GM10266 (cell line): ENCODE data around the gene CAD.
"Not testable (repeated sequence)": the region's sequence is repeated elsewhere in the genome, so short reads cannot be mapped to it uniquely, and the experiment has no call there.

Experiments used
- DNase-seq: peaks from one replicate; pipeline ENCODE4 v3.0.0; 2012; ENCODE audit errors: extremely low spot score
- TF ChIP-seq, protein P1 (sequence below): IDR thresholded peaks from 2 replicates; pipeline ENCODE4 v1.5.1; 2012; ENCODE audit warnings: mild to moderate bottlenecking, low read depth; ENCODE audit not compliant: control insufficient read depth, insufficient read depth; ENCODE audit errors: missing control alignments

Gene CAD

DNA sequence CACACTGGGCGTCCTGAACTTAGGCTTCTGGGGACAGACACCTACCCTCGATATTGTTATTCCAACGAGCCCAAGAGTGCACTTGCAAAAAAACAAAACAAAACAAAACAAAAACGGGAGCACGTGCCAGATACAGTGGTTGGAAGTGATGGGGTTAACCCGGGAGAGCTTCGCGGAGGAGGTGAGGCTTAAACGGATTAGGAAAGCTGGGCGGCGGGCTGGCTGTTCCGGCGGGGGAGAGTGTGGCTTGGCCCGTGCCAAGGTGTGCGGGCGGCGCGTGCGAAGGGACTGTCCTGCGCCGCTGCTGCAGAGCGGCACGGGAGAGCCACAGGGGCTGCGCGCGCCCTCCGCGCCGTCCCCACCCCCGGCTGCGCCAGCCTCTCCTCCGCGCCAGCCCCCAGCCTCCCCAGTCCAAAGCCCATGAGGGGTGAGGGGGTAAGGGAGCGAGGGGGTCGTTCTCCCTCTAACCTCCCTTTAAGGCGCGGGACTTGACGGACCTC, 47.1 kb downstream of the CAD start:
- DNase-seq, result no peak
- TF ChIP-seq, protein P1, sequence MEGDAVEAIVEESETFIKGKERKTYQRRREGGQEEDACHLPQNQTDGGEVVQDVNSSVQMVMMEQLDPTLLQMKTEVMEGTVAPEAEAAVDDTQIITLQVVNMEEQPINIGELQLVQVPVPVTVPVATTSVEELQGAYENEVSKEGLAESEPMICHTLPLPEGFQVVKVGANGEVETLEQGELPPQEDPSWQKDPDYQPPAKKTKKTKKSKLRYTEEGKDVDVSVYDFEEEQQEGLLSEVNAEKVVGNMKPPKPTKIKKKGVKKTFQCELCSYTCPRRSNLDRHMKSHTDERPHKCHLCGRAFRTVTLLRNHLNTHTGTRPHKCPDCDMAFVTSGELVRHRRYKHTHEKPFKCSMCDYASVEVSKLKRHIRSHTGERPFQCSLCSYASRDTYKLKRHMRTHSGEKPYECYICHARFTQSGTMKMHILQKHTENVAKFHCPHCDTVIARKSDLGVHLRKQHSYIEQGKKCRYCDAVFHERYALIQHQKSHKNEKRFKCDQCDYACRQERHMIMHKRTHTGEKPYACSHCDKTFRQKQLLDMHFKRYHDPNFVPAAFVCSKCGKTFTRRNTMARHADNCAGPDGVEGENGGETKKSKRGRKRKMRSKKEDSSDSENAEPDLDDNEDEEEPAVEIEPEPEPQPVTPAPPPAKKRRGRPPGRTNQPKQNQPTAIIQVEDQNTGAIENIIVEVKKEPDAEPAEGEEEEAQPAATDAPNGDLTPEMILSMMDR, result no peak

DNA sequence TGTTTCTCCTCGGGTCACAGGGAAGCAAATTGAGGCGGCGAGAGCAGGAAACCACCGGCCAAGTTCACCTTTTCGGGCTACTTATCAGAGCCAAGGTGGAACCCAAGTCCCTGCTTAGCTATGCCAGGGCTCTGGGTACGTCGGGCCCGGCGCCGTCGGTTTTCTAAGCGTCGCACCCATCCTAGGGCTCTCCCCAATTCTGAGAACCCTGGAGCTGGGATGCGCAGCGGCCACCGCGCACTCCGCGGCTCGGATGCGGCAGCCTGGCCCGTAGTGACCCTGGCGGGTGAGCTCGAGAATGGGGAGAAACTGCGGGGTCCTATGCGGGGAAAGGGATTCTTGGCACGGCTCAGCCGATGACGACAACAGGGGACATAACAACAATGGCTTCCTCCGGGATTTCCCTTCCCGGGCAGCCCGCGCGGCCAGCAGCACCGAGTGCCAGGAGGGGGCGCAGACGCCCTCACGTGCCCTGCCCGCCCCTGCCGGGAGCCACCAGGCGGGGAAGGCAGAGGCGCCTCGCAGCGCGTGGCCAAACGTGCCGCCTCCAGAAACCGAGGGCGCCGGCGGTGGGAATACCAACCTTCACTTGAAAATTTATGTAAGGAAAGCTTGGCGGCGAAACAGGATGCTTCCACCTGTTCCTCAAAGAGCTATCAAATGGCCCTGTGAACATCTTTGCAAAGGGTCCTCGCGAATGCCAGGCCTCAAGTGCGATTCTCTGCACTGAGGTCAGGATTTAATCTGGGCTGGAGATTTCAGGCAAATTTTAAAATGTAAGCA, 47.8 kb downstream of the CAD start:
- TF ChIP-seq, protein P1, result peak; percentile 55
- DNase-seq, result peak; percentile 83

DNA sequence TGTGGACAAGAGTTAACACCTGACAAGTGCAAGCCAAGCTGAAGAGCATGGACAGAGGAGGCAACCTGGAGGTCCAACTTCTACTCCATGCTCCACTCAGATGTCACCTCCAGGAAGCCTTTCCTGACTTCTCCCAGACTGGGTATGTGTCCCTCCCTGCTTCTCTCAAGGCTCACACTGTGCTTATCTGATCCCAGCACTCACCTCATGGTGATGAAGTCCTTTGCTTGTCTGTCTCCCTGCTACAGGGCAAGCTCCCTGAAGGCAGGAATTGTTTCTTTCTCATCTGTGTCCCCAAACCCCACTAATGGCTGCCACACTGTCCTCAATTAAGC, 48.3 kb downstream of the CAD start:
- TF ChIP-seq, protein P1, result no peak
- no peak for DNase-seq

DNA sequence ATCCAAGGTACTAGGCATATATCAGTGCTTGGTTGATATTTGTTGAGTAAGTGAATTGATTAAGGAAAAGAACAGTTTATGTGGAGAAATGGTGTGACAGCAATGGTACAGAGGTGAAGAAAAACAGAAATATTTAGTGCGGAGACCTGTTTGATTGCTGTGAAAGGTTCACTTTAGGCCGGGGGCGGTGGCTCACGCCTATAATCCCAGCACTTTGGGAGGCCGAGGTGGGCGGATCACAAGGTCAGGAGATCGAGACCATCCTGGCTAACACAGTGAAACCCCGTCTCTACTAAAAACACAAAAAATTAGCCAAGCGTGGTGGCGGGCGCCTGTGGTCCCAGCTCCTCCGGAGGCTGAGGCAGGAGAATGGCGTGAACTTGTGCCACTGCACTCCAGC, 51.1 kb downstream of the CAD start:
- not testable (repeated sequence) for DNase-seq

DNA sequence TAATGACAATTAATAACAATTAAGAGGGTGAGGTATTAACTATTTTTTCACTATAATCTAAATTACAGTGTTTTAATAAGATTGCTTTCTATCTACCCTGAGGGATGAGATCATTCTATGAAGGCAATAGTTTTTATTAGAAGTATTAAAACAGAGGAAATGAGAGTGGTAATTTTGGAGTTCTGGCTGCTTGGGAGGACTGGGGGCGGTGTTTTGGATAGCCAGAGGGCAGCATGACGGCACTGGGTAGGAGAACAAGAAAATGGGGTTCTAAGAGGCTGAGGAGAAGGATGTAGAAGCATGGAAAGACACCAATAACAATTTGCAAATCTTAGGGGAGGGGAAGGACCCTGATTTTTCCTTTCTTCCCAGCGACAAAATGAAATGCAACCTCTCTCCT, 53.0 kb downstream of the CAD start:
- TF ChIP-seq, protein P1, result no peak
- no peak for DNase-seq

DNA sequence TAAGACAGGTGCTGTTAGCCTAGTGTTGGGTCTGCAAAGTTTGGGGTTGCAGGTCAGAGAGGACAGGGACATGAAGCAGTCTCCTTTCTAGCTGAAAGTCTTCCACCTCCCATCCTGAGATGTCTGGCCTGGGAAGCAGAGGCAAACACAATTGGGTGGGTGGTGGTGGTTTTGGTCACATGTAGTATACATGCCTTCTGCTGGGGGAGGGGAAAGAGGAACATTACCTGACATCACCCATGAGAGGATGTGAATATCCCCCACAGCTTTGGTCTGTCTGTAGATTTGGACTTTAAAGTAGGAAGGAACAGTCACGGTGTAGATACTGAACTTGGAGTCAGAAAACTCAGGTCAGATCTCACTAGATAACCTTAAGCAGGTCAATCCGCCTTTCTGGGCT, 53.5 kb downstream of the CAD start:
- TF ChIP-seq, protein P1, result no peak
- DNase-seq, result no peak

DNA sequence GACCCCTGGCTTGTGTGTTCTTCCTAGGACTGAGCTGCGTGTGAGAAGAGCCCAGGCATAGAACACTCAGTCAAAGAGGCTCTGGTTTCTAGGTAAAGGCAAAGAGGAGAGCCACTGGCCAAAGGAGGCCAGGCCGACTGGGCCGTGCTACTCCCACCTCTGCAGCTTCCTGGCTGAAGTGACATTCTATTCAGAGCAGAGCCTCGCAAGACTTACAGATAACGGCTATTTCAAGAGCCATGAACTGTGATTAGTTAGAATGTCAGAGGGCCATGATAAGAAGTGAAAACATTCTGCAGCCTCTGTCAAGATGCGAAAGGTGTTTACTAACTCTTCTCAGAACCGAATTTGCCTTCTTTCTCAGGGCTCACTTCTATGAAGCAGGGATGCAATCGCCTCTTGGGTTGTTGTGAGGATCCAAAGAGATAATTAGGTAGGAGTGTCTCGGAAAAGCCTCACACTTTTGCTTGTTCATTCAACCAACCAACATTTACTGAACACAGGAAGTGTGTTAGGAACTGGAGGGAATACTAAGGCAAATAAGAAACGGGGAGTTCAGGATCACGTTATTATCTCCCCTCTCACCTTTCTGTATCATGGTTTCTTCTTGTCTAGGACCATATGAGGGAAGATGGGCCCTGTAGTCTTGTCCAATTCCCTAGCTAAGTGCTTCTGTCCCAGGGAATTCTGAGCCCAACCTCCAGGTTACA, 54.6 kb downstream of the CAD start:
- TF ChIP-seq, protein P1, result no peak
- DNase-seq, result no peak

DNA sequence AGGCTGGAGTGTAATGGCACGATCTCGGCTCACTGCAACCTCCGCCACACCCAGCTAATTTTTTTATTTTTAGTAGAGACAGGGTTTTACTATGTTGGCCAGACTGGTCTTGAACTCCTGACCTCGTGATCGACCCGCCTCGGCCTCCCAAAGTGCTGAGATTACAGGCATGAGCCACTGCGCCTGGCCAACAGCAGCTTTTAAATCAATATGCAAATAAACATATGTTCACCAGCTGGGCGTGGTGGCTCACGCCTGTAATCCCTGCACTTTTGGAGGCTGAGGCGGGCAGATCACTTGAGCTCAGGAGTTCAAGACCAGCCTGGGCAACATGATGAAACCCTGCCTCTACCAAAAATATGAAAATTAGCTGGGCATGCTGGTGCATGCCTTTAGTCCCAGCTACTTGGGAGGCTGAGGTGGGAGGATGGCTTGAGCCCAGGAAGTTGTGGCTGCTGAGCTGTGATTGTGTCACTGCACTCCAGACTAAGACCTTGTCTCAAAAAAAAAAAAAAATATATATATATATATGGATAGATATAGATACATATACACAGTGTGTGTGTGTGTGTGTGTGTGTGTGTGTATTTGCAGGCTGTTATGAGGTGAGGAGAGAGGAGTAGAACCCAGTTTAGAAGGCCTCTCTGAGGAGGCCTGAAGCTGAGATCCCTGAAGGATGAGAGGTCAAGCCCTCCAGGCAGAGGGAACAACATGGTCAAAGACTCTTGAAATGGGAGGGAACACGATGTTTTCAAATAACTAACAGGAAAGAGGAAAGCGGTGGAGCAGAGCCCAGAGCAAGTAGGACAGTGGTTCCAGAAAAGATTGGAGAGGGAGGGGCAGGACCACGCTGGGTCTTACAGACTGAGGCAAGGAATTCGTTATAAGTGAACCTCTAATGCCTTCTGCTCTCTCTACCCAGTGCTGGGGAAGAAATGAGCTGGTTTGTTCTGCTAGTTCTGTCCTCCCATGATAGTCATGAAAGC, 55.7 kb downstream of the CAD start:
- DNase-seq, result not testable (repeated sequence)
